Upper lobe of left lung (tissue), 6 donors: Measurements from ENCODE around the gene ZNF319. TPM values are rescaled to one million over a fixed set of nuclear protein-coding genes. Genes with fewer than 3 reads are reported as not detected.

Source experiments
- ATAC-seq, 2 donors: fragments of 200-7000 bp; cut with Tn5 transposase; one replicate each; pipeline ENCODE4 v1.9.1; 2022; ENCODE audit warnings: mild to moderate bottlenecking in 2 of 2, moderate library complexity in 2 of 2; ENCODE audit not compliant: low FRiP score in 2 of 2
- DNase-seq, 2 donors: peaks; one replicate each; pipeline ENCODE4 v3.0.0-alpha.2; 2019 to 2020
- H3K27ac ChIP-seq, 4 donors: fragments of 200-600 bp; sonication (generic); one replicate each; pipeline ENCODE4 v1.5.1; 2016 to 2019
- H3K27me3 ChIP-seq, 4 donors: fragments of 200-600 bp; sonication (generic); one replicate each; pipeline ENCODE4 v1.5.1; 2017 to 2019
- H3K36me3 ChIP-seq, 4 donors: fragments of 200-600 bp; sonication (generic); one replicate each; pipeline ENCODE4 v1.5.1; 2016 to 2019
- H3K4me1 ChIP-seq, 4 donors: fragments of 200-600 bp; sonication (generic); one replicate each; pipeline ENCODE4 v1.5.1; 2018 to 2019
- H3K4me3 ChIP-seq, 4 donors: fragments of 200-600 bp; sonication (generic); one replicate each; pipeline ENCODE4 v1.5.1; 2017 to 2019; ENCODE audit warnings: mild to moderate bottlenecking in 2 of 4, moderate library complexity in 1 of 4
- H3K9me3 ChIP-seq, 4 donors: fragments of 200-600 bp; sonication (generic); one replicate each; pipeline ENCODE4 v1.5.1; 2018 to 2019
- CTCF ChIP-seq, 6 experiments: fragments of 450-650 bp in 4 of 6; fragments of 200-600 bp in 2 of 6; sonication (generic) in 2 of 6; IDR thresholded peaks; one replicate each; pipeline ENCODE4 v1.5.1; 2016 to 2019; ENCODE audit warnings: antibody characterized with exemption in 6 of 6
- EP300 ChIP-seq, 4 donors: sonication (generic); formaldehyde crosslinking; IDR thresholded peaks; one replicate each; pipeline ENCODE4 v1.5.1; 2017; ENCODE audit warnings: antibody characterized with exemption in 4 of 4, control low read depth in 2 of 4
- POLR2A ChIP-seq, 4 donors: fragments of 450-650 bp; IDR thresholded peaks; one replicate each; pipeline ENCODE4 v1.5.1; 2016 to 2017; ENCODE audit warnings: antibody characterized with exemption in 4 of 4, mild to moderate bottlenecking in 2 of 4
- POLR2AphosphoS5 ChIP-seq, 2 donors: sonication (generic); formaldehyde crosslinking; IDR thresholded peaks; one replicate each; pipeline ENCODE4 v1.5.1; 2017; ENCODE audit warnings: antibody characterized with exemption in 2 of 2
- WGBS, 2 donors: methylation state at CpG; one replicate each; pipeline ENCODE4 v1.1.5; 2017 to 2018; 5-methylcytosine and 5-hydroxymethylcytosine counted together
- total RNA-seq, 6 donors: library from RNA; depleted of rRNA in 4 of 6; stranded (reverse); fragments of >200 nt in 4 of 6; gene quantifications; one replicate each; pipeline versions ENCODE4 v1.1.0 to v1.2.1, GENCODE V29; 2016 to 2021
- donor health status: DM: no; HTN: no; CAD: no; lungs with moderate emphysema.
- donor health status: DM: no; HTN: yes; CAD: no; lungs with severe emphysema.

ZNF319 gene
- total RNA-seq, 6 donors from 2014 or later: 8.0 to 28.3 (median 13.3) TPM

GRCh38 chr16:58034128-58034685 is 33.7 kb upstream of the ZNF319 start:
- Histone ChIP-seq H3K27ac (no peak overlapping the region), H3K4me1 (peaks cover 31 to 55% (median 37%) of the 10 kb centered on the region in 4 donors), H3K27me3 (no peaks in the 10 kb centered on the region), H3K4me3 (no peak overlapping the region), H3K36me3 (peaks cover 0 to 13% (median 2%) of the 10 kb centered on the region in 4 donors), H3K9me3 (no peaks in the 10 kb centered on the region)
- ATAC-seq: no peak
- DNase-seq: no peak
- WGBS, 2 donors: 87 to 90% methylated on average over 3 to 14 of the region's 14 CpGs
- TF ChIP-seq POLR2A (IDR thresholded peaks at IDR 0.05) (no peak), EP300 (IDR thresholded peaks at IDR 0.05) (no peak), CTCF (IDR thresholded peaks at IDR 0.05) (no peak), POLR2AphosphoS5 (IDR thresholded peaks at IDR 0.05) (no peak)

GRCh38 chr16:58032710-58033293 is 32.3 kb upstream of the ZNF319 start:
- H3K4me1 ChIP-seq: peaks cover 43 to 70% (median 50%) of the 10 kb centered on the region in 4 donors
- peak; percentile 79 to 86 for DNase-seq
- no peak overlapping the region for H3K4me3 ChIP-seq
- no peaks in the 10 kb centered on the region for H3K9me3 ChIP-seq
- peaks cover 0 to under 1% (median 0%) of the 10 kb centered on the region in 4 donors for H3K36me3 ChIP-seq
- TF ChIP-seq POLR2AphosphoS5 (IDR thresholded peaks at IDR 0.05) (no peak), POLR2A (IDR thresholded peaks at IDR 0.05) (no peak)
- no peaks in the 10 kb centered on the region for H3K27me3 ChIP-seq
- 36% methylated on average over 5 to 10 of the region's 15 CpGs for WGBS, 2 donors
- H3K27ac ChIP-seq: peak overlapping the region; percentile 10 to 82 (median 38)
- peak; percentile 16 to 63 for ATAC-seq

GRCh38 chr16:58031016-58031800 is 30.7 kb upstream of the ZNF319 start:
- Histone ChIP-seq H3K9me3 (no peaks in the 10 kb centered on the region), H3K27ac (peak overlapping the region; percentile 46 to 82 (median 72)), H3K36me3 (no peaks in the 10 kb centered on the region), H3K4me1 (peaks cover 58 to 85% (median 66%) of the 10 kb centered on the region in 4 donors), H3K4me3 (no peak overlapping the region), H3K27me3 (peaks cover 0 to 3% (median 0%) of the 10 kb centered on the region in 4 donors)
- WGBS, 2 donors: 27 to 35% methylated on average over 11 of the region's 14 CpGs
- ATAC-seq: peak in 1 of 2 donors; percentile 20
- TF ChIP-seq POLR2A (IDR thresholded peaks at IDR 0.05) (no peak), EP300 (IDR thresholded peaks at IDR 0.05) (no peak), CTCF (IDR thresholded peaks at IDR 0.05) (no peak), POLR2AphosphoS5 (IDR thresholded peaks at IDR 0.05) (no peak)
- peak; percentile 72 for DNase-seq

- DNase-seq: no peak
Observed at GRCh38 chr16:58030136-58030840, 29.8 kb upstream of the ZNF319 start.

More at GRCh38 chr16:58030136-58030840, 29.8 kb upstream of the ZNF319 start:
- Histone ChIP-seq H3K9me3 (no peaks in the 10 kb centered on the region), H3K4me1 (peaks cover 58 to 94% (median 68%) of the 10 kb centered on the region in 4 donors), H3K27me3 (peaks cover 0 to 3% (median 0%) of the 10 kb centered on the region in 4 donors), H3K27ac (peak overlapping the region in 2 of 4 donors; percentile 75 to 82), H3K4me3 (no peak overlapping the region), H3K36me3 (no peaks in the 10 kb centered on the region)
- no peak for ATAC-seq
- TF ChIP-seq CTCF (IDR thresholded peaks at IDR 0.05) (no peak), EP300 (IDR thresholded peaks at IDR 0.05) (no peak), POLR2A (IDR thresholded peaks at IDR 0.05) (no peak), POLR2AphosphoS5 (IDR thresholded peaks at IDR 0.05) (no peak)
- WGBS, 2 donors: 90 to 92% methylated on average over 4 to 11 of the region's 11 CpGs
